Gastroesophageal sphincter (tissue), 4 donors: Measurements from ENCODE around the gene PPP2R2B. TPM values are rescaled to one million over a fixed set of nuclear protein-coding genes. Genes with fewer than 3 reads are reported as not detected.

ENCODE experiments used
- ATAC-seq: fragments of 150-250 bp; one replicate; pipeline ENCODE4 v1.9.1; 2016; ENCODE audit warnings: mild to moderate bottlenecking, moderate library complexity
- H3K27ac ChIP-seq, 4 donors: fragments of 200-600 bp; sonication (generic) in 3 of 4; 1 replicate in 3 of 4; 2 replicates in 1 of 4; pipeline ENCODE4 v1.5.1; 2016 to 2019
- H3K27me3 ChIP-seq: fragments of 200-600 bp; sonication (generic); one replicate; pipeline ENCODE4 v1.5.1; 2019
- H3K36me3 ChIP-seq, 2 donors: fragments of 200-600 bp; sonication (generic); one replicate each; pipeline ENCODE4 v1.5.1; 2019; ENCODE audit warnings: control low read depth in 1 of 2
- H3K4me1 ChIP-seq, 3 donors: fragments of 200-600 bp; sonication (generic); 1 replicate in 2 of 3; 2 replicates in 1 of 3; pipeline ENCODE4 v1.5.1; 2016 to 2019; ENCODE audit warnings: control low read depth in 2 of 3
- H3K4me3 ChIP-seq, 2 donors: fragments of 200-600 bp; sonication (generic); one replicate each; pipeline ENCODE4 v1.5.1; 2019; ENCODE audit warnings: mild to moderate bottlenecking in 1 of 2, moderate library complexity in 1 of 2
- H3K9me3 ChIP-seq, 3 donors: fragments of 200-600 bp; sonication (generic); one replicate each; pipeline ENCODE4 v1.5.1; 2017 to 2019; ENCODE audit warnings: control low read depth in 2 of 3
- EP300 ChIP-seq: sonication (generic); formaldehyde crosslinking; IDR thresholded peaks from one replicate; pipeline ENCODE4 v1.6.1; 2017; ENCODE audit warnings: antibody characterized with exemption, mild to moderate bottlenecking
- POLR2A ChIP-seq, 2 donors: fragments of 450-650 bp; IDR thresholded peaks; one replicate each; pipeline ENCODE4 v1.6.1; 2017; ENCODE audit warnings: antibody characterized with exemption in 2 of 2, mild to moderate bottlenecking in 2 of 2, moderate library complexity in 1 of 2
- POLR2AphosphoS5 ChIP-seq: sonication (generic); formaldehyde crosslinking; IDR thresholded peaks from one replicate; pipeline ENCODE4 v1.6.1; 2017; ENCODE audit warnings: antibody characterized with exemption
- WGBS, 2 donors: methylation state at CpG; one replicate each; pipeline ENCODE4 v1.1.5; 2018; ENCODE audit warnings: low coverage in 1 of 2; 5-methylcytosine and 5-hydroxymethylcytosine counted together
- total RNA-seq, 4 donors: library from RNA; depleted of rRNA; stranded (reverse); fragments of >200 nt; gene quantifications; one replicate each; pipeline ENCODE4 v1.1.0, GENCODE V29; 2016
- TF ChIP-seq, protein P1 (sequence below), 4 experiments: fragments of 200-600 bp in 2 of 4; fragments of 450-650 bp in 2 of 4; sonication (generic) in 1 of 4; IDR thresholded peaks; one replicate each; pipeline ENCODE4 v1.5.1; 2017 to 2019; ENCODE audit warnings: antibody characterized with exemption in 4 of 4, mild to moderate bottlenecking in 2 of 4, moderate library complexity in 2 of 4

The PPP2R2B gene
- total RNA-seq, 4 donors from 2014 or later: 1.0 to 3.0 (median 2.3) TPM

DNA sequence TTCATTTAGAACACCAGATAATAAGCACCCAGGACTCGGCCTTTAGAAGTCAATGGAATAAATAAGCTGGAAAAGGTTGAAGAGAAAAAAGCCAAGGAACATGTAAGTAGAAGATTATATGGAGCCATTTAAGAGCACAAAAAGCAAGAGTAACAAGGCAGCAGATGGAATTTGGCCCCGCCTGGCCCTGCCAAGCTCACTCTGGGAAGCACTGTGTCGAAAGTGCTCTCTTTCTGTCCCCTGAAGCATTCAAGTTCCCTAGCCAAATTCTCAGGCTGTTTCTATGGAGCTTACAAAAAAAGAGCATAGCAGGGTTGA, 289.6 kb downstream of the PPP2R2B start:
- Histone ChIP-seq H3K27me3 (no peaks in the 10 kb centered on the region), H3K9me3 (no peaks in the 10 kb centered on the region), H3K4me1 (no peaks in the 10 kb centered on the region), H3K27ac (no peak overlapping the region), H3K36me3 (no peaks in the 10 kb centered on the region), H3K4me3 (no peak overlapping the region)
- 55 to 78% methylated on average over 2 to 3 of the region's 3 CpGs for WGBS, 2 donors
- no peak for ATAC-seq
- TF ChIP-seq POLR2A (IDR thresholded peaks at IDR 0.05) (no peak), EP300 (no peak), POLR2AphosphoS5 (no peak)
- TF ChIP-seq, protein P1, sequence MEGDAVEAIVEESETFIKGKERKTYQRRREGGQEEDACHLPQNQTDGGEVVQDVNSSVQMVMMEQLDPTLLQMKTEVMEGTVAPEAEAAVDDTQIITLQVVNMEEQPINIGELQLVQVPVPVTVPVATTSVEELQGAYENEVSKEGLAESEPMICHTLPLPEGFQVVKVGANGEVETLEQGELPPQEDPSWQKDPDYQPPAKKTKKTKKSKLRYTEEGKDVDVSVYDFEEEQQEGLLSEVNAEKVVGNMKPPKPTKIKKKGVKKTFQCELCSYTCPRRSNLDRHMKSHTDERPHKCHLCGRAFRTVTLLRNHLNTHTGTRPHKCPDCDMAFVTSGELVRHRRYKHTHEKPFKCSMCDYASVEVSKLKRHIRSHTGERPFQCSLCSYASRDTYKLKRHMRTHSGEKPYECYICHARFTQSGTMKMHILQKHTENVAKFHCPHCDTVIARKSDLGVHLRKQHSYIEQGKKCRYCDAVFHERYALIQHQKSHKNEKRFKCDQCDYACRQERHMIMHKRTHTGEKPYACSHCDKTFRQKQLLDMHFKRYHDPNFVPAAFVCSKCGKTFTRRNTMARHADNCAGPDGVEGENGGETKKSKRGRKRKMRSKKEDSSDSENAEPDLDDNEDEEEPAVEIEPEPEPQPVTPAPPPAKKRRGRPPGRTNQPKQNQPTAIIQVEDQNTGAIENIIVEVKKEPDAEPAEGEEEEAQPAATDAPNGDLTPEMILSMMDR (IDR thresholded peaks at IDR 0.05): no peak

DNA sequence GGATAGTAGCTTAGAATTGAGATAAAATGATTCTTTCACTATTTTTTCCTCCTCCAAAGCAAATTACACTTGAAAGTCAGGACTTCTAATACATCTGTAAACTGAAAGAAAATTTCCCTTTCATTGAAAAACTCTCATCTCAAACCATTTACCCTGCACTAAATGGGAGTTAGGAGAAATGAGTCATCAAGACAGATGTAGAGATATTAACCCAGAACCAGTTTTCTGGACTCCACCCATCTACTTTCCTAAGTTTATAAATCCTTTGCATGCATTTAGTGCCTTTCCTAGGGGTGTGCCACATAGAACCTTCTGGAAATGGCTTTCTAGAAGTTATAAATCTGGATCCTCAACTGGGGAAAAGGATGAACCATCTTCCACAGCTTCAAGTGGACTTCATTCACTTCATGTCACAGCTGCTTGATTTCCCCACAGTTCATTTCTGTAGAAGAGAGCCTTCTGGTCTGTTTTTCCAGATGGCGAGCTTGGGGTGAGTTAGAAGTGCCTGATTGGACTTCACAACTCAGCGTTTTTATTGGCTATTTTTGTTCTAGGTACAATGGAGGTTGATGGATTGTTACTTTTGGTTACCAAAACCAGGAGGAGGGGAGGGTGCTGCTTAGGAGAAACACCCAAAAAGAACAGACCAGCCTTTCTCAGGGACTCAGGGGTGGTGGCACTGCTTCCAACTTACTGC, 290.1 kb downstream of the PPP2R2B start:
- WGBS, 2 donors: 33 to 63% methylated on average over 1 to 2 of the region's 2 CpGs
- no peaks in the 10 kb centered on the region for H3K27me3 ChIP-seq
- no peak overlapping the region for H3K27ac ChIP-seq
- H3K4me3 ChIP-seq: no peak overlapping the region
- H3K9me3 ChIP-seq: no peaks in the 10 kb centered on the region
- H3K4me1 ChIP-seq: no peaks in the 10 kb centered on the region
- no peaks in the 10 kb centered on the region for H3K36me3 ChIP-seq
- TF ChIP-seq POLR2AphosphoS5: no peak
- no peak for TF ChIP-seq POLR2A (IDR thresholded peaks at IDR 0.05)
- TF ChIP-seq, protein P1 (IDR thresholded peaks at IDR 0.05): no peak
- TF ChIP-seq EP300: no peak
- no peak for ATAC-seq

DNA sequence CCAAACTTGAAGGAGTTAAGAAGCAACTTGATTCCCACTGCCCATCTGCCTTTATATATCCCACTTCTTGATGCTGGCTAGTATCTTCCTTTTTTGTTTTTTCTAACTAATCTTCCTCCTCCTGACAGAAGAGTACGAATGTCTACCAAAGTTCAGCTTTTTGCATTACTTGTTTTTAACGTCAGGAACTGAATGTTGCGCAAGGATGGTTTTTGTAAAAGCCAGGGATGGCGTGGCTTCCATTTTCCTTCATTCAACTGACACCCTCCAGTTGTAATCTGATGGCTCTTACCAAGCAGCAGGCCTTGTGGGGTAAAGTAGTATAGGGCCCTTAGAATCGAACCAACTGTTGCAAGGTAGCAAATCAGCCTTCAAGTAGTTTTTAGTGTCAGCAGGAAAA, 291.8 kb downstream of the PPP2R2B start:
- Histone ChIP-seq H3K4me3 (no peak overlapping the region), H3K27ac (no peak overlapping the region), H3K27me3 (no peaks in the 10 kb centered on the region), H3K4me1 (no peaks in the 10 kb centered on the region), H3K9me3 (no peaks in the 10 kb centered on the region), H3K36me3 (no peaks in the 10 kb centered on the region)
- WGBS, 2 donors: 67 to 79% methylated on average over 5 of the region's 5 CpGs
- no peak for ATAC-seq
- TF ChIP-seq EP300 (no peak), POLR2A (IDR thresholded peaks at IDR 0.05) (no peak), POLR2AphosphoS5 (no peak)
- TF ChIP-seq, protein P1 (IDR thresholded peaks at IDR 0.05): no peak

DNA sequence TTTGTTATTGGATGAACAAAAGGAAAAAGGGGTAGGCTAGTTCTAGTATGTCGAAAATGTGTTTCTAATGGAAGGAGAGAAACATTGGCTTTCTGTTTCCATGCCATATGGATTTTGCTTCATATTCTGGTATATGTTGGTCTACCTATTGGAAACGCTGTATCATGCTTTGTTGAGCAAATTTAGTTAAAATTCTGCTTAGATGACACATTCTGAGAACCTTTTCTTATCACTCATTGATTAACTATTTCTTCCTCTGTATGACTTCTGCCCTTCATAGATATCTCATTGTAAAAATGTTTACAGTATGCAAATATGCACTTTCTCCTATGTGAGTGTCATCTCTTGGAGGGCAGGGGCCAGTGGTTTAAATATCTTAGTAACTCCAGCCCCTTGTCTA, 293.8 kb downstream of the PPP2R2B start:
- Histone ChIP-seq H3K4me1 (no peaks in the 10 kb centered on the region), H3K4me3 (no peak overlapping the region), H3K9me3 (no peaks in the 10 kb centered on the region), H3K36me3 (no peaks in the 10 kb centered on the region), H3K27ac (no peak overlapping the region), H3K27me3 (no peaks in the 10 kb centered on the region)
- no peak for ATAC-seq
- 70 to 77% methylated on average over 2 of the region's 2 CpGs for WGBS, 2 donors
- TF ChIP-seq EP300 (no peak), POLR2AphosphoS5 (no peak)

DNA sequence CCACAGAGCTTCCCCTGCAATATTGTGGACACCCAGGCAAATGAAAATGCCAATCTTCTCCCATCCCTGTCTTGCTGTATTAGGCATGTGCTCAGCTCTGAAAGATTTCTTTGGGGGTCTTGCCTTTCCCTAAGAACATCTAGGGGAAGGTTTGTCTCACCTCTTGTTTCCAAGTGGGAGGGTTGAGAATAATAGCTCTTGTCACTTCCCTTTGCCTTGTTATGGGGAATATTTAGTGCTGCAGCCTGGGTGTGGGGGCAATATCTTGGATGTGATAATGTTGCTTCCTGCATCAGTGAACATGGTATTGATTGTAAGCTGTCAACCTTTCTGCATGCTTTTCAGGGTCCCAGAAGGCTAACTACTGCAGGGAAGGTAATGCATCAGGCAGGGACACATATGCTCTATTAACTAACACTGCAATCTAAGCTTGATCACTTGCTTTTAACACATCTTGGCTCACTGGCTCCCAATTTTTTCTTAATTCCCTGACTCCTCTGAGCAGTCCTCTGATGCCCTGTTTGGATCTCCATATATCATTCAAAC, 296.4 kb downstream of the PPP2R2B start:
- Histone ChIP-seq H3K9me3 (no peaks in the 10 kb centered on the region), H3K4me1 (no peaks in the 10 kb centered on the region), H3K4me3 (no peak overlapping the region), H3K27ac (no peak overlapping the region), H3K27me3 (no peaks in the 10 kb centered on the region), H3K36me3 (no peaks in the 10 kb centered on the region)
- no peak for ATAC-seq
- TF ChIP-seq POLR2A (IDR thresholded peaks at IDR 0.05): no peak
- no peak for TF ChIP-seq EP300
- TF ChIP-seq POLR2AphosphoS5: no peak
- TF ChIP-seq, protein P1 (IDR thresholded peaks at IDR 0.05): no peak
